Naive thymus-derived CD8-positive, alpha-beta T cell (primary cell): ENCODE data around the gene CLCN5. TPM values are rescaled to one million over a fixed set of nuclear protein-coding genes. Genes with fewer than 3 reads are reported as not detected.

Source experiments
- ATAC-seq, 2 donors: fragments of 150-1000 bp; cut with Tn5 transposase in 1 of 2; sonication (Bioruptor Pico), chemical (Tn5 transposase) in 1 of 2; 1 replicate in 1 of 2; 2 replicates in 1 of 2; pipeline ENCODE4 v1.10.0; 2021; ENCODE audit warnings: mild to moderate bottlenecking in 2 of 2, moderate library complexity in 2 of 2
- POLR2A ChIA-PET: fragments of 350-600 bp; sonication (Branson Sonifier 250); formaldehyde crosslinking; loops from one replicate; lab custom pipeline; 2021; ENCODE audit warnings: antibody characterized with exemption; lab: Charles Lee
- DNase-seq, 10 donors: peaks; one replicate each; pipeline versions ENCODE4 v3.0.0 to v3.0.0-alpha.2; 2020 to 2022
- H3K27ac Mint-ChIP-seq, 10 donors: one replicate each; pipeline ENCODE4 v1.8.0; 2020 to 2022; ENCODE audit warnings: mild to moderate bottlenecking in 10 of 10, mixed read lengths in 10 of 10, moderate library complexity in 4 of 10, inconsistent platforms in 1 of 10
- H3K27me3 Mint-ChIP-seq, 5 donors: one replicate each; pipeline ENCODE4 v1.8.0; 2021 to 2022; ENCODE audit warnings: mixed read lengths in 5 of 5
- H3K36me3 Mint-ChIP-seq, 3 donors: one replicate each; pipeline ENCODE4 v1.8.0; 2020 to 2022; ENCODE audit warnings: mixed read lengths in 3 of 3, mild to moderate bottlenecking in 2 of 3, inconsistent platforms in 1 of 3
- H3K4me1 Mint-ChIP-seq, 4 donors: one replicate each; pipeline ENCODE4 v1.8.0; 2021 to 2022; ENCODE audit warnings: mixed read lengths in 4 of 4
- H3K4me3 Mint-ChIP-seq, 10 donors: one replicate each; pipeline ENCODE4 v1.8.0; 2020 to 2022; ENCODE audit warnings: mild to moderate bottlenecking in 10 of 10, mixed read lengths in 10 of 10, moderate library complexity in 6 of 10, inconsistent platforms in 1 of 10
- H3K9me3 Mint-ChIP-seq, 9 donors: one replicate each; pipeline ENCODE4 v1.8.0; 2020 to 2022; ENCODE audit warnings: mixed read lengths in 9 of 9, mild to moderate bottlenecking in 3 of 9, inconsistent platforms in 1 of 9, moderate library complexity in 1 of 9
- polyA plus RNA-seq, 3 donors: library from polyadenylated mRNA; unstranded; fragments of 300-500 nt; fragmentation: Illumina TruSeq; gene quantifications; one replicate each; pipeline ENCODE4 v1.2.3, GENCODE V29; 2021
- total RNA-seq, 8 experiments: library from RNA in 2 of 8; stranded (reverse) in 2 of 8; gene quantifications; one replicate each; pipeline ENCODE4 v1.2.3 and lab custom pipeline; 2021 to 2026

Gene CLCN5
- total and polyA plus RNA-seq, 5 experiments from 2014 or later: 0.72 to 2.5 (median 1.1) TPM

DNA sequence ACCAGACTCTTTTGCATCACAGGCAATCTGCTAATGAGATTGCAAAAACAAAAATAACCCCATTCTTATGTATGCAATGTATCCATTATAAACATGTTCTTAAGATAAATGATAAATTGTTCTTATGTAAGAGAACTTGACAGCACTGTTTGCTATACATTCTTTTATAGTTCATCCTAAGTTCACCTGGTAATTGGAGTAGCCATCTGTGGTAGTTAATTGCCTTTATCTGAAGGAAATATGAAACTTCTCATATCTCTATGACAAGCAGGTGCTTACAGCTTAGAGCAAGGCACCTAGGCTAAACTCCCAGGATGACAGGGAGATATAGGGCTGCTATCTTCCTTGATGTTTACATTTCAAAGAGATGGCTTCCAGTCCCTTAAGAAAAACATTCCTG lies 21.3 kb upstream of the CLCN5 start:
- no peaks in the 10 kb centered on the region for H3K4me1 Mint-ChIP-seq
- ATAC-seq (no peak), DNase-seq (no peak)
- peaks cover 2 to 12% (median 12%) of the 10 kb centered on the region in 3 donors for H3K36me3 Mint-ChIP-seq
- no peak overlapping the region for H3K4me3 Mint-ChIP-seq
- POLR2A ChIA-PET: no interaction called here
- no peak overlapping the region for H3K27ac Mint-ChIP-seq
- peaks cover 0 to 22% (median 11%) of the 10 kb centered on the region in 9 donors for H3K9me3 Mint-ChIP-seq
- peaks cover 10 to 19% (median 13%) of the 10 kb centered on the region in 5 donors for H3K27me3 Mint-ChIP-seq

DNA sequence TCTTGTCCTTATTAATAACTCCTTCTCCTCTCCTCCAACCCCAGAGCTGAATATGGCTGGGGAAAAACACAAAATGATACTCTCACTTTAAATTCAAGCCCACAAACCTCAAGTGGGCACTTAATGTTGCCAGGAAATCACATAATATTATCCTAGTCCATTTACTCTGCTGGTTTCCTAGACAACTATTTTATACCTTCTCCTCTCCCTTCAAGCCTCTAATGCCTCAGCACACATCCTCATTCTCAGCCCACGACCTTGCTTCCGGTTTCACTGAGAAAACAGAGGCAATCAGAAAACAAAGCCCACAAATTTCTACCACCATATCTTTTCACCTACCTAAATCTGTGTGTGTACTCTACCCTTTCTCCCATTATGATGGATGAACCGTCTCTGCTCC lies 12.1 kb upstream of the CLCN5 start:
- Mint-ChIP-seq H3K9me3 (no peaks in the 10 kb centered on the region), H3K4me1 (peaks cover 12 to 21% (median 17%) of the 10 kb centered on the region in 4 donors), H3K36me3 (no peaks in the 10 kb centered on the region), H3K4me3 (peak overlapping the region in 5 of 10 donors; percentile 6 to 68 (median 36)), H3K27me3 (no peaks in the 10 kb centered on the region), H3K27ac (peak overlapping the region in 9 of 10 donors; percentile 30 to 93 (median 82))
- POLR2A ChIA-PET: no interaction called here
- peak in 3 of 10 donors; percentile 5 to 27 (median 14) for DNase-seq
- peak; percentile 73 to 87 for ATAC-seq

DNA sequence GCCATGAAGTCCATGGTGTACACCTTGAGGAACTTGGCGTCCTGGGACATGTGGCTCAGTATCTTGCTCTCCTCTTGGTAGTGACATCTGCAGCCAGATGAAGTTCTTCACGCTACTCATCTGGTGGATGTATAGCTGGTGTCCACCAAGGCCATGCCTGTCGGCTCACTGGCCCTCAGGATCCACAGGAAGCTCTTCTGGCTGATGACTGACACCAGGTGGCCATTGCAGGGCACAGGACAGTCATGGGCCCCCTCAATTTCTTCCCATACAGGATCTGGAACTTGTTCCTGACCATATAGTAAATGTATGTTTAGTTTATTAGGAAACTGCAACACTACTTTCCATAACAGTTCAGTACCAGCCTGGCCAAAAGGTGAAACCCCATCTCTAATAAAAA lies 10.3 kb upstream of the CLCN5 start:
- Mint-ChIP-seq H3K4me3 (no peak overlapping the region), H3K27me3 (no peaks in the 10 kb centered on the region), H3K27ac (no peak overlapping the region), H3K36me3 (no peaks in the 10 kb centered on the region), H3K9me3 (no peaks in the 10 kb centered on the region), H3K4me1 (peaks cover 12 to 21% (median 17%) of the 10 kb centered on the region in 4 donors)
- no peak for DNase-seq
- no peak for ATAC-seq
- POLR2A ChIA-PET: no interaction called here

DNA sequence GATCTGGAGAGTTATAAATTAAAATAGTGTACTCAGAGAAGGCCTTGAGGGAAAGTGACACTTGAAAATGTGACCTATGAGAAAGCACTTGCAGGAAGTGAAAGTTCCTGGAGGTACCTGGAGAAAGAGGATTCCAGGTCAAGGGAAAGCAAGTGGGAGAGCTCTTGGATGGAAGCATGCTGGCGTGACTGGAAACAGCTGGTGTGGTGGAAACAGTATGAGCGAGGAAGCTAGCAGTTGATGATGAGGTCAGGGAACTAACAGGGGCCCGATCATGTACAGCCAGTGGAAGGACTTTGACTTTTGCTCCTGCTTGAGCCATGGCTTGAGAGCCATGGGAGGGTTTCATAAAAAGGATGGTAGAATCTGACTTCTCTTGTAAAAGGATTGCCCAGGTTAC lies 9.5 kb upstream of the CLCN5 start:
- H3K27me3 Mint-ChIP-seq: no peaks in the 10 kb centered on the region
- H3K4me1 Mint-ChIP-seq: peaks cover 12 to 21% (median 18%) of the 10 kb centered on the region in 4 donors
- no peaks in the 10 kb centered on the region for H3K9me3 Mint-ChIP-seq
- POLR2A ChIA-PET: no interaction called here
- H3K36me3 Mint-ChIP-seq: no peaks in the 10 kb centered on the region
- ATAC-seq (no peak), DNase-seq (no peak)
- no peak overlapping the region for H3K4me3 Mint-ChIP-seq
- H3K27ac Mint-ChIP-seq: no peak overlapping the region

DNA sequence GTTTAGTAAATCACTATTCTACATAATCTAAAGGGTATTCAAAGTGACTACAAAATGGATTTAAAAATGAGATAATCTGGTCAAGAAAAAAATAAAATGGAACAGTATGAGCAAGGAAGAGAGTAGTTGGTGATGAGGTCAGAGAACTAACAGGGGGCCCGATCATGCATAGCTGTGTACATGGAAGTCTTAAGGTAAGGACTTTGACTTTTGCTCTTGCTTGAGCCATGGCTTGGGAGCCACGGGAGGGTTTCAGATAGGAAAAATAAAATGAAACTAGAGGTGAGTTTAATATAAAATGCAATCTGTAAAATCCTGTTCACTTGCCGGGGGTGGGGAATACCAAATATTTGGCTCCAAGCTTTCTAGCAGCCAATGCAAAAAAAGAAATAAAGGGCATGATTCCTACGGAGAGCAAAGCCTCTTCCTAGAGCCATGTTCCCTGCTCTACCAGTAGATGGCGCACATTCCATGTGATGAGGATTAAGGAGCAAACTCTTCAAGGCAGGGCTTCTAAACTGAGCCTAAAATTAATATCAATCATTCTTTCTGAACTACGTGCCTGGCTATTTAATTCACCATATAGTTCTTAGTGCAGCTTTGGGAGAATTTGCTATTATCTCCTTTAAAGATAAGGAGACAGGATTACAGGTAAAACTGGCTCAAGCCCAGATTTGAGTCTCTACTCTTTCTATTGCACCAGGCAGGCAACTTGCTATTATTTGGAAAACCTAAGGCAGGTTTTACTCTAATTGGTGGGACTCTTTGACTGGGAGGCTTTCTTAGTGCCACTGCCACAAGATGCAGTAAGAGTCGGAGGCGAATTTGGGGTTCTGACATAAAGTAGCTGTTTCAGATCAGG lies 6.8 kb upstream of the CLCN5 start:
- no peak overlapping the region for H3K27ac Mint-ChIP-seq
- H3K27me3 Mint-ChIP-seq: no peaks in the 10 kb centered on the region
- no peaks in the 10 kb centered on the region for H3K36me3 Mint-ChIP-seq
- no peak overlapping the region for H3K4me3 Mint-ChIP-seq
- POLR2A ChIA-PET: no interaction called here
- peaks cover under 1 to 5% (median 3%) of the 10 kb centered on the region in 4 donors for H3K4me1 Mint-ChIP-seq
- DNase-seq (peak; percentile 10 to 66 (median 41)), ATAC-seq (peak; percentile 67 to 83)
- H3K9me3 Mint-ChIP-seq: no peaks in the 10 kb centered on the region

DNA sequence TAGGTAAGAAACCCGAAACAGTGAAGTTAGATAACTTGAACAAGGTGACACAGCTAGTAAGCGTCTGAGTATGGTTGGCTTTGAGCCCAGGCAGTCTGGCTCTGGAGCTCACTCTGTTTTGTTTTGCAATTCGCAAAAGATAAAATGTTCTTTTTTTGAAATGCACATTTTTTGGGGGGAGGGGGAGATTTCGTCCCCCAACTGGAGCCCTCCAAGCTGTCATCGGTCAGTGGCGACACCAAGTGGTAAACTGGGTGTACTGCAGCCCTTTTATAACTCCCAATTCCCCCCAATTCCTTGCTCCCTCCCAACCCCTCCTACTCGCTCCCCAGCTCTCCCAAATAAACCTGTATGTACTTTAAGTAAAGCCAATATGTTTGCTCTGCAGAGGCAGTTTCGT lies 2.8 kb upstream of the CLCN5 start:
- Mint-ChIP-seq H3K4me1 (peaks cover 0 to 12% (median 5%) of the 10 kb centered on the region in 4 donors), H3K9me3 (no peaks in the 10 kb centered on the region), H3K36me3 (no peaks in the 10 kb centered on the region), H3K27me3 (no peaks in the 10 kb centered on the region), H3K4me3 (no peak overlapping the region), H3K27ac (no peak overlapping the region)
- DNase-seq (peak in 9 of 10 donors; percentile 4 to 57 (median 23)), ATAC-seq (no peak)
- POLR2A ChIA-PET: no interaction called here

DNA sequence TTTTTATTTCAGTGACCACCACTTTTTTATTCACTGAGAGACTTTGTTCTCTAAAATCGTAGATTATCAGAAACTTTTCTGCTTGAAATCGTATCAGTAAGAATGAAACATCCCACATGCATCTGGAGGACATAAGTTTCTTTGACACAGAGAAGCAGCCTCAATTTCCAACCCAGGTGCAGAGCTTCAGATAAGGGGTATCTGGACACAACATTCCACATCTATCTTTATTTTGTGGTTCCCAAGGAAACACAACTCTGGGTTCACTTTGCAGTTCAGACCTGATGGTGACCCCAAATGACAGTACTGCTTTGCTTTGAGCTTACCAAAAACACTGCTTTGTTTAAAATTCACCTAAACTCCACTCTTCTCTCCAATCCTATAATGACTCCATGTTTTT lies 1.3 kb upstream of the CLCN5 start:
- POLR2A ChIA-PET: no interaction called here
- ATAC-seq: no peak
- Mint-ChIP-seq H3K36me3 (no peaks in the 10 kb centered on the region), H3K4me3 (no peak overlapping the region), H3K4me1 (peaks cover 0 to 12% (median 5%) of the 10 kb centered on the region in 4 donors), H3K27ac (no peak overlapping the region), H3K27me3 (no peaks in the 10 kb centered on the region), H3K9me3 (no peaks in the 10 kb centered on the region)
- no peak for DNase-seq

DNA sequence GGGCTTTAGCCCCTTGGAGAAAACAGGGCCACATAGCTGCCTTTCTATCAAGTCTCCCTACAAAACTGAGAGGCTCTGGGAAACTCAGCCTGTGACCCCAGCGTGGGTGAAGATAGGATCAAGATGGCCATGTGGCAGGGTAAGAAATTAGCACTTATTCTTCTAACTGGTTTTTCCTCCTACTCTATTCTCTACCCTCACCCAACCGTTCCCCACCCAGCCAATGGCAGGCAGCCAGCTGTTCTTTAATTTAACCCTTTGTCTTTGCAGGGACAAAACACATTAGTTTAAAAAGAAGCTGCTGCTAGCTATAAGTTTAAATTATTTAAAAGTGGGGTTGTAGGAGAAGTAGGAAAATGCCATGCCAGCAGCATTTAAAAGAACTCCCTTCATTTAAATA lies 2.8 kb downstream of the CLCN5 start:
- Mint-ChIP-seq H3K27me3 (no peaks in the 10 kb centered on the region), H3K4me1 (peaks cover 0 to 11% (median 5%) of the 10 kb centered on the region in 4 donors), H3K4me3 (no peak overlapping the region), H3K9me3 (no peaks in the 10 kb centered on the region), H3K27ac (no peak overlapping the region), H3K36me3 (no peaks in the 10 kb centered on the region)
- POLR2A ChIA-PET: no interaction called here
- no peak for ATAC-seq
- no peak for DNase-seq

DNA sequence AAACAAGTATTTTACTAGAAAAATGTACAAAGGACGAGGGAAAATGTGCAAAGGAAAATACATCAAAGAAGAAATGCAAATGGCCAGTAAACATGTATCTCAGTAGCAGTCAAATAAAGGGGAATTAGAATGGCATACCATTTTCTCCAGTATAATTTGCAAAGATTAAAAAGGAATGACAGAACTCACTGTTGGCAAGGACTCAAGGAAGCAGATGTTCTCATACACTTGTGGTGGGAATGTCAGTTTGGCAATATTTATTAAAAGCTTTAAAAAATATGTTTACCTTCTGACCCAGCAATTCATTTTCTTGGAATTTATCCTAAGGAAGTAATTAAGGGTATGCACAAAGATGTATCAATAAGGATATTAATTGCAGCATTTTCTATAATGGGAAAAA lies 7.6 kb downstream of the CLCN5 start:
- Mint-ChIP-seq H3K27me3 (no peaks in the 10 kb centered on the region), H3K9me3 (no peaks in the 10 kb centered on the region), H3K27ac (no peak overlapping the region), H3K4me1 (no peaks in the 10 kb centered on the region), H3K4me3 (no peak overlapping the region), H3K36me3 (no peaks in the 10 kb centered on the region)
- DNase-seq (no peak), ATAC-seq (no peak)
- POLR2A ChIA-PET: no interaction called here

DNA sequence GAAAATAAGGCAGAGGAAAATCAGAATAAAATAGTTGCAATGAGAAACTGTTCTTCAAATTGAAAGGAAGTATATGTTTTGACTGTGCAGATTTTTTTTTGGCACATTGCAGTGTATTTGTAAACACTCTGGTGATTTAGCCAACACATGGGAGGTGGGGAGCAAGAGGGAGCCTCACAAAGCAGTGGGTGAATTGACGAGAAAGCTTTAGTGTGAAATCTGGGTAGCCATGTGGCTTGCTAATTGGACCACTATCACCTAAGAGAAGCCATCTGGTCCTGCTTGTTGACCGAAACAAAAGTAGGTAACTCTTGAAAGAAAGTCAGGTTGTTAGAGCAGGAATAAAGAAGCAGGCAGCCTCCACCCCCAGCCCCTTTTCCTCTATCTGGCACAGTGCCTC lies 10.4 kb downstream of the CLCN5 start:
- no peak overlapping the region for H3K27ac Mint-ChIP-seq
- no peaks in the 10 kb centered on the region for H3K9me3 Mint-ChIP-seq
- no peaks in the 10 kb centered on the region for H3K27me3 Mint-ChIP-seq
- POLR2A ChIA-PET: no interaction called here
- no peaks in the 10 kb centered on the region for H3K4me1 Mint-ChIP-seq
- no peak for DNase-seq
- ATAC-seq: no peak
- H3K4me3 Mint-ChIP-seq: no peak overlapping the region
- H3K36me3 Mint-ChIP-seq: peaks cover 0 to 3% (median 0%) of the 10 kb centered on the region in 3 donors

DNA sequence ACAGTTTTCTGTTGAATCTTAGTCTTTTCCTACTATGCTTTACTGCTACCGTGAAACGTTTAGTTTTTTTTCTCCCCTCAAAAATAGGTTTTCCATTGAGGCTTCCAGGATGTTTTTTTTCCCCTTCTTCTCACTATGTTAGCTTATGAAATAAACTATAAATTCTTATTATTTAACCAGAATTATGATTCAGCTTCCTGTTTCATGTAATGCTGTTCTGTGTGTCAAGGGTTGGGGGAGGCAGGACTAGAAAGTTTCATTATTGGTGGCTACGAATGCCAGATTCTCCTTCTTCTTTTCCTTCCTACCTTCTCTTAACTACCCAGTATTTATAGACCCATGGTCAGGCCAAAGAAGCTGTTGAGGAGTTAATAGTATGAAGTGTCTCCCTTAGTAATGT lies 11.8 kb downstream of the CLCN5 start:
- no peaks in the 10 kb centered on the region for H3K27me3 Mint-ChIP-seq
- POLR2A ChIA-PET: no interaction called here
- no peaks in the 10 kb centered on the region for H3K9me3 Mint-ChIP-seq

DNA sequence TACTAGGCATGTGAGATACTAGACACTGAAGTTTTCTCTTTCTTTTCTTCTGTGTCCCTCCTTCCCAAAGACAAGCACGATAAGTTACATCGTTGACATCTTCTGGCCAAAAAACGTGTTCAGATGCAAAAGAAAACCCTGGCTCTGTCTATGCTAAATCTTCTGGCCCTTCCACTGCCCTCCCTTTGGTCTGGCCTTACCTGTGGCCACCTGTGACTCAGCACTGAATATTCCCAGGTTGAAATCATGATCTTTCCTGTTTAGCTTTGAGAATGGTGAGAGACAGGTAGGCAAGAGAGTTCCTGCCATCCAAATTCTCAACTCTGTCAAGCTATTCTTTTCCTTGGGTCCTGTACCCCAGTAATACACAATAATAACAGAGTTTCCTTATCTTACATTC lies 12.3 kb downstream of the CLCN5 start:
- Mint-ChIP-seq H3K36me3 (peaks cover 0 to 3% (median 0%) of the 10 kb centered on the region in 3 donors), H3K27ac (no peak overlapping the region), H3K4me1 (no peaks in the 10 kb centered on the region), H3K27me3 (no peaks in the 10 kb centered on the region), H3K9me3 (peaks cover 0 to 3% (median 0%) of the 10 kb centered on the region in 9 donors), H3K4me3 (no peak overlapping the region)
- ATAC-seq (no peak), DNase-seq (no peak)
- POLR2A ChIA-PET: no interaction called here

More for the DNA sequence above, 11.8 kb downstream of the CLCN5 start:
- no peak overlapping the region for H3K27ac Mint-ChIP-seq
- ATAC-seq (no peak), DNase-seq (no peak)
- no peaks in the 10 kb centered on the region for H3K4me1 Mint-ChIP-seq
- H3K4me3 Mint-ChIP-seq: no peak overlapping the region
- peaks cover 0 to 3% (median 0%) of the 10 kb centered on the region in 3 donors for H3K36me3 Mint-ChIP-seq

DNA sequence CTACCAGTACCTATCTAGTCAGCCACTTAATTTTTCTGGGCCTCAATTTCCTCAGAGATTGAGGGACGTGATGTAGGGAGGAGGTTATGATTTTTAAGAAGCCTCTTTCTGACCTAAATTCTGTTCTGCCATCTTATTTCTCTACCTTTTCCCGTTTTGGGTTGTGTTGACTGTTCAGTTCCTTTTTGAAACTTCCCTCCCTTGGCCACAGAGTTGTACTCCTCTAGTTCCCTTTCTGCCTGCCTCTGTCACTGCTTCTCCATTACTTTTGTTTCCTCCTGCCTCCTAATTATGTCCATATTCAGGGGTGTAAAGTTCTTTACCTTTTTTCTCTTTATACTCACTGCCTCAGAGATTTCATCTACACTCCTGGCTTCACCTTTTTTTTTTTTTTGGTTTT lies 25.4 kb downstream of the CLCN5 start:
- H3K4me3 Mint-ChIP-seq: no peak overlapping the region

More for the DNA sequence above, 25.4 kb downstream of the CLCN5 start:
- Mint-ChIP-seq H3K27me3 (no peaks in the 10 kb centered on the region), H3K9me3 (no peaks in the 10 kb centered on the region), H3K4me1 (peaks cover 0 to 7% (median 0%) of the 10 kb centered on the region in 4 donors), H3K36me3 (peaks cover 0 to 3% (median 0%) of the 10 kb centered on the region in 3 donors), H3K27ac (no peak overlapping the region)
- no peak for ATAC-seq
- POLR2A ChIA-PET: no interaction called here
- DNase-seq: no peak
